Astrocyte of the spinal cord (primary cell): ENCODE data around the gene OR8U1.
"Not testable (repeated sequence)": the region's sequence is repeated elsewhere in the genome, so short reads cannot be mapped to it uniquely, and the experiment has no call there.

Source experiments
- DNase-seq: peaks from one replicate; pipeline ENCODE4 v3.0.0; 2011; ENCODE audit warnings: low read depth, low spot score
- H3K4me3 ChIP-seq: 2 replicates; pipeline ENCODE4 v1.5.1; 2011; ENCODE audit warnings: low read depth, mild to moderate bottlenecking, low read length, moderate library complexity
- CTCF ChIP-seq: IDR thresholded peaks from 2 replicates; pipeline ENCODE4 v1.5.1; 2012; ENCODE audit warnings: low read depth, mild to moderate bottlenecking, low read length, inconsistent platforms
- in situ Hi-C: cut with HindIII; loops from 2 replicates; pipeline ENCODE4 v1.10.0; 2017; ENCODE audit warnings: low sequenced_read_pairs

Gene OR8U1

GRCh38 chr11:56394381-56394780 is 19.0 kb downstream of the OR8U1 start:
- H3K4me3 ChIP-seq: no peak overlapping the region
- TF ChIP-seq CTCF: no peak
- in situ Hi-C loops: no loop called here
- no peak for DNase-seq

GRCh38 chr11:56396047-56396446 is 20.6 kb downstream of the OR8U1 start:
- DNase-seq: no peak
- in situ Hi-C loops: no loop called here
- H3K4me3 ChIP-seq: no peak overlapping the region
- TF ChIP-seq CTCF: no peak

- in situ Hi-C loops, H3K4me3 ChIP-seq, DNase-seq: not testable (repeated sequence)
These were observed 26.5 kb downstream of the OR8U1 start for GRCh38 chr11:56401858-56402461.

GRCh38 chr11:56404393-56404792 is 29.0 kb downstream of the OR8U1 start:
- in situ Hi-C loops: no loop called here
- no peak for TF ChIP-seq CTCF
- DNase-seq: no peak
- H3K4me3 ChIP-seq: no peak overlapping the region

- no peak for DNase-seq
- H3K4me3 ChIP-seq: no peak overlapping the region
- in situ Hi-C loops: no loop called here
- no peak for TF ChIP-seq CTCF
These were observed 35.4 kb downstream of the OR8U1 start for GRCh38 chr11:56410801-56411200.

- in situ Hi-C loops: no loop called here
- no peak for DNase-seq
- no peak for TF ChIP-seq CTCF
- H3K4me3 ChIP-seq: no peak within 1 kb of the TSS
These were observed 37.0 kb downstream of the OR8U1 start, which contains the start of gene OR5AL1 for GRCh38 chr11:56412396-56412795. TSS of gene OR5AL1 (plus strand) at chr11:56412696.
